ENCODE data around the gene FXYD6. TPM values are rescaled to one million over a fixed set of nuclear protein-coding genes. Genes with fewer than 3 reads are reported as not detected.

FXYD6 gene
- total and polyA plus RNA-seq, 8 donors = 41.4 to 188 (median 157) TPM

- DNase-seq (peak in 2 of 4 donors; percentile 46 to 83), ATAC-seq (peak; percentile 19)
- Histone ChIP-seq H3K27me3 (no peaks in the 10 kb centered on the region), H3K27ac (peak overlapping the region; percentile 57 to 68), H3K4me1 (peaks cover 8 to 65% of the 10 kb centered on the region in 2 donors), H3K36me3 (no peaks in the 10 kb centered on the region), H3K4me3 (no peak overlapping the region), H3K9me3 (no peaks in the 10 kb centered on the region)
- TF ChIP-seq CTCF (IDR thresholded peaks at IDR 0.05) = peak in 1 of 2 donors; percentile 24
- intact Hi-C loops (cut with DNase I) = loop anchor here in 1 of 2 donors (5.0 kb wide), 1 partner anchor 229 kb away; no protein-coding TSS in a partner anchor
Observed at GRCh38 chr11:117823294-117823945, 53.0 kb downstream of the FXYD6 start.

GRCh38 chr11:117822074-117823033, 54.1 kb downstream of the FXYD6 start:
- peak; percentile 53 to 57 for TF ChIP-seq CTCF (IDR thresholded peaks at IDR 0.05)
- Histone ChIP-seq H3K9me3 (no peaks in the 10 kb centered on the region), H3K27me3 (no peaks in the 10 kb centered on the region), H3K27ac (no peak overlapping the region), H3K36me3 (no peaks in the 10 kb centered on the region), H3K4me3 (no peak overlapping the region), H3K4me1 (peaks cover 8 to 66% of the 10 kb centered on the region in 2 donors)
- intact Hi-C loops (cut with DNase I) = loop anchor here in 1 of 2 donors (5.0 kb wide), 1 partner anchor 230 kb away; no protein-coding TSS in a partner anchor
- ATAC-seq = no peak
- DNase-seq = peak in 1 of 4 donors; percentile 87

- intact Hi-C loops (cut with DNase I) = loop anchor here in 1 of 2 donors (5.0 kb wide), 1 partner anchor 231 kb away; no protein-coding TSS in a partner anchor
- Histone ChIP-seq H3K4me3 (no peak overlapping the region), H3K36me3 (no peaks in the 10 kb centered on the region), H3K4me1 (peaks cover 14 to 75% of the 10 kb centered on the region in 2 donors), H3K9me3 (no peaks in the 10 kb centered on the region), H3K27me3 (no peaks in the 10 kb centered on the region), H3K27ac (no peak overlapping the region)
- ATAC-seq (no peak), DNase-seq (no peak)
- no peak for TF ChIP-seq CTCF (IDR thresholded peaks at IDR 0.05)
Observed at GRCh38 chr11:117821431-117821830, 55.0 kb downstream of the FXYD6 start.

- no peaks in the 10 kb centered on the region for H3K27me3 ChIP-seq
- intact Hi-C loops (cut with DNase I) = loop anchor here in 1 of 2 donors (5.0 kb wide), 1 partner anchor 232 kb away; no protein-coding TSS in a partner anchor
- H3K4me3 ChIP-seq = no peak overlapping the region
- no peaks in the 10 kb centered on the region for H3K9me3 ChIP-seq
- no peak overlapping the region for H3K27ac ChIP-seq
- peak in 1 of 4 donors; percentile 18 for DNase-seq
- TF ChIP-seq CTCF (IDR thresholded peaks at IDR 0.05) = no peak
- H3K36me3 ChIP-seq = no peaks in the 10 kb centered on the region
- ATAC-seq = no peak
- H3K4me1 ChIP-seq = peaks cover 14 to 77% of the 10 kb centered on the region in 2 donors
Observed at GRCh38 chr11:117820516-117820915, 55.9 kb downstream of the FXYD6 start.
